ENCODE measurements around the gene HEXIM2. TPM values are rescaled to one million over a fixed set of nuclear protein-coding genes. Genes with fewer than 3 reads are reported as not detected.

HEXIM2 gene
- total and polyA plus RNA-seq, 2 of the 13 experiments (the other 11 are each of a cell fraction or from before 2014, with no cell fraction given), result 27.1 to 32.4 TPM

- peak; percentile 99 for TF ChIP-seq ZFP91 (CRISPR knock-in tag; IDR thresholded peaks at IDR 0.05; ENCODE audit: borderline replicate concordance)
- TF ChIP-seq ZNF691 (CRISPR knock-in tag; IDR thresholded peaks at IDR 0.05; ENCODE audit: borderline replicate concordance, low read depth), result peak; percentile 41; the same call in 1 of the 2 replicates
- peak; percentile 97 for TF ChIP-seq NFKB2 (CRISPR knock-in tag; IDR thresholded peaks at IDR 0.05; ENCODE audit: borderline replicate concordance)
- peak; percentile 37 for TF ChIP-seq SIN3B (IDR thresholded peaks at IDR 0.05; ENCODE audit: low read length)
- TF ChIP-seq RERE (CRISPR knock-in tag; IDR thresholded peaks at IDR 0.05; ENCODE audit: low read depth), result peak; percentile 54; the same call in 1 of the 2 replicates
- no peak for TF ChIP-seq ZMAT5 (CRISPR knock-in tag; IDR thresholded peaks at IDR 0.05; ENCODE audit: borderline replicate concordance, low read depth)
- TF ChIP-seq ZNF839 (CRISPR knock-in tag; IDR thresholded peaks at IDR 0.05; ENCODE audit: borderline replicate concordance), result 0 out of 2 replicates have a peak, but pooled peaks have one; percentile 12
- TF ChIP-seq SRSF1 (optimal IDR thresholded peaks at IDR 0.05; ENCODE audit: low read depth, low read length), result peak; percentile 99
- peak; percentile 67 for TF ChIP-seq SPEN (CRISPR knock-in tag; IDR thresholded peaks at IDR 0.05; ENCODE audit: low read depth)
- TF ChIP-seq MATR3 (CRISPR knock-in tag; IDR thresholded peaks at IDR 0.05), result no peak
- TF ChIP-seq BRD4 (CRISPR knock-in tag; IDR thresholded peaks at IDR 0.05), result peak; percentile 99
- no peak; the same call in 1 of the 2 replicates for TF ChIP-seq ZNF224 (CRISPR knock-in tag; IDR thresholded peaks at IDR 0.05)
- no peak for TF ChIP-seq PTBP1 (IDR thresholded peaks at IDR 0.05; ENCODE audit: low read depth, low read length, poor library complexity, severe bottlenecking)
- no peak for TF ChIP-seq SCMH1 (CRISPR knock-in tag; IDR thresholded peaks at IDR 0.05; ENCODE audit: borderline replicate concordance)
- TF ChIP-seq ARNT2 (CRISPR knock-in tag; IDR thresholded peaks at IDR 0.05; ENCODE audit: low read depth), result peak; percentile 67; the same call in 1 of the 2 replicates
- peak in 1 of 2 experiments; percentile 52; a peak in 3 of 4 replicates for TF ChIP-seq EP300 (IDR thresholded peaks at IDR 0.05; ENCODE audit: low read depth in 2 of 2, low read length in 2 of 2)
- no peak; the same call in none of the 2 replicates for TF ChIP-seq EP300 (CRISPR knock-in tag; IDR thresholded peaks at IDR 0.05; ENCODE audit: borderline replicate concordance)
- TF ChIP-seq NBN (conservative IDR thresholded peaks at IDR 0.05), result no peak
- peak; percentile 75; the same call in 1 of the 2 replicates for TF ChIP-seq KMT2A (CRISPR knock-in tag; IDR thresholded peaks at IDR 0.05)
- TF ChIP-seq RELA (CRISPR knock-in tag; IDR thresholded peaks at IDR 0.05), result 0 out of 2 replicates have a peak, but pooled peaks have one; percentile 80
- no peak for TF ChIP-seq ZFP36 (IDR thresholded peaks at IDR 0.05; ENCODE audit: borderline replicate concordance, low read depth, low read length, partially characterized antibody)
Observed at GRCh38 chr17:45161288-45162024, at the start of gene HEXIM2 (continued).
